Activated CD4-positive, alpha-beta T cell treated with anti-CD3 and anti-CD28 coated beads, Interleukin-2, Interleukin-6, amounts not matched to agents 100 ng/mL and 50 ng/mL, durations not matched to agents 16 hours and 8 hours (primary cell): ENCODE results near the gene HMSD.
A peak's percentile ranks its signal among the peaks of the same experiment; 100 is the strongest.
"Not testable (repeated sequence)": the region's sequence is repeated elsewhere in the genome, so short reads cannot be mapped to it uniquely, and the experiment has no call there.

ENCODE experiments used
- DNase-seq: peaks from one replicate; pipeline ENCODE4 v3.0.0-alpha.2; 2020

Gene HMSD

GRCh38 chr18:63949068-63949737, at the start of gene HMSD:
HMSD (plus strand) TSS chr18:63949301; CDS start chr18:63953456, 4,155 bp downstream.
- peak; percentile 85 for DNase-seq

GRCh38 chr18:63903851-63904570, 45.1 kb upstream of the HMSD start:
- no peak for DNase-seq

- DNase-seq = no peak
Measured at GRCh38 chr18:63904694-63905093, 44.4 kb upstream of the HMSD start.

GRCh38 chr18:63905361-63905760, 43.7 kb upstream of the HMSD start:
- no peak for DNase-seq

GRCh38 chr18:63906056-63906455, 43.0 kb upstream of the HMSD start:
- DNase-seq = no peak

GRCh38 chr18:63907664-63908063, 41.4 kb upstream of the HMSD start, which contains the start of gene SERPINB10:
SERPINB10 (plus strand) TSS chr18:63907958; CDS start chr18:63915511, 7,553 bp downstream.
- DNase-seq = no peak

GRCh38 chr18:63908858-63909257, 40.2 kb upstream of the HMSD start:
- no peak for DNase-seq

- DNase-seq = no peak
Measured at GRCh38 chr18:63909870-63910269, 39.2 kb upstream of the HMSD start.

GRCh38 chr18:63917817-63918216, 31.3 kb upstream of the HMSD start:
- no peak for DNase-seq

- DNase-seq = no peak
Measured at GRCh38 chr18:63922049-63922448, 27.1 kb upstream of the HMSD start.

GRCh38 chr18:63924551-63924950, 24.6 kb upstream of the HMSD start:
- no peak for DNase-seq

GRCh38 chr18:63928331-63928730, 20.8 kb upstream of the HMSD start:
- no peak for DNase-seq

- not testable (repeated sequence) for DNase-seq
Measured at GRCh38 chr18:63929369-63929768, 19.7 kb upstream of the HMSD start.

- DNase-seq = no peak
Measured at GRCh38 chr18:63930773-63931354, 18.2 kb upstream of the HMSD start.

GRCh38 chr18:63936156-63936931, 12.8 kb upstream of the HMSD start:
- peak; percentile 80 for DNase-seq

- no peak for DNase-seq
Measured at GRCh38 chr18:63936932-63937393, 12.1 kb upstream of the HMSD start.

- DNase-seq = no peak
Measured at GRCh38 chr18:63940008-63940407, 9.1 kb upstream of the HMSD start.

- not testable (repeated sequence) for DNase-seq
Measured at GRCh38 chr18:63940543-63941050, 8.5 kb upstream of the HMSD start.

- no peak for DNase-seq
Measured at GRCh38 chr18:63947051-63947790, 1.9 kb upstream of the HMSD start.

GRCh38 chr18:63951302-63951705, 2.2 kb downstream of the HMSD start:
- peak; percentile 80 for DNase-seq

GRCh38 chr18:63953811-63954210, 4.7 kb downstream of the HMSD start:
- no peak for DNase-seq

- DNase-seq = no peak
Measured at GRCh38 chr18:63956755-63957154, 7.7 kb downstream of the HMSD start.
